NCI-H526 treated with DMSO at 0.1 percent for 48 hours (cell line): ENCODE data around the gene HOXD8.
A peak's percentile ranks its signal among the peaks of the same experiment; 100 is the strongest.

Experiments used
- DNase-seq: peaks from one replicate; lab custom pipeline; 2025; lab: John Stamatoyannopoulos, UW

HOXD8 gene

GRCh38 chr2:176173567-176174381, 44.3 kb downstream of the HOXD8 start:
- DNase-seq = no peak

DNA sequence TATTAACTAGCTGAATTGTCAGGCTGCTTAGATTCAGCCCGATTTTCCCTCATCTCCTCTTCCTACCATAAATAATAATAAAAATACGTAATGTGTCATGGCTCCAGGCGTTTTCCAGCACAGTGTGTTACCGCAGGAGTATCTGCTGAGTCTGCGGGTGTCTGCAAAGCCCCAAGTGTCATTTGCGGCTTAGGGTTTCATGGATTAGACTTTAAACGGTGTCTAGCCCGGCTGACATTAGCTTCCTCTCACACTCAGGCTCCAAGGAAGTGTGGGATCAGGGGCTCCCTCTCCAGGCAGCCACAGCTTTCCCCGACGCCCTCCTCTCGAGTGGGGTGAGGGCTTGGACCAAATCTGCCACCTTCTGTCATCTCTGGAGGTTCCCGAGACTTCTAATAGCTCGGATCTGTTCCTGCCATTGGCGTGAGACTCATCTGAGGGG, 44.9 kb downstream of the HOXD8 start:
- peak; percentile 77 for DNase-seq

GRCh38 chr2:176174824-176175708, 45.6 kb downstream of the HOXD8 start:
- peak; percentile 85 for DNase-seq

DNA sequence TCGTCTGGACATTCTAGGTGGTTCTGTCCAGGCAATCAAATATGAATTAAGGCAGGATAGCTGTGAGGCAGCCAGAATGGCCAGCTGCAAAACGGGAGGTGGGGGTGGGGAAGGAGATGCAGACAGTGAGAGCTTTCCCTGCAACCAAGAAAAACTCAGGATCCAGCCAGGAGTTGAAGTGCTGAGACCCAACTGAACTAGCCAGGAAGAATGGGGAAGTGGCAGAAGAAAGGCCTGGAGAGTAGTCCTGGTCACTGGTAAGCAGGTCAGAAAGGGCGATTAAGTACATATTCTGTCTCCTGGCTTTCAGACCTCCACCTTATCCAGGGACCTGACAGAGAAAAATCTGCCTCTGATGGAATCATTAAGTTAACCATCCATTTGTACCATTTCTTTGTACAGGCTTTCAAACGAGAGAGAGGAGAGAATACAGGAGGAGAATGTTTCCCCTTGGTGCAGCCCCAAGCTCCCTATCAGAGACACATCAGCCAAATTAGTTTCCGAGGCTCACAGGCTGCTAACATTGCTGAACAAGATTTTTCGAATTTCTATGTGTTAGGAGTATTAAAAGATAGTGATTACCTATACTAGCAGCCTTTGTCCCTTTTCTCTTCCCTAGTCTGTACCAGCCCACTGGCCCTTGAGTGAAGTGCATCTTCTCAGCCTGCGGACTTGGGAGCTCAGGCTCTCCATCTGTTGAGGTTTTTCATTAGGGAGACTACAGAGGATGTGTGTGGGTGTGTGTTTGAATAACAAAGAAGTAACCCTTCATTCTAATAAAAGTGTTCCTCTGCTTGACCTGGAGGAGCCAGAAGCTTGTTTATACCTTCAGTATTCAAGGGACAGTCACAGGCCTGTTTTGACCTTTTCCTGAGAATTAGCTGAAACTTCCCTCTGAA, 46.5 kb downstream of the HOXD8 start:
- DNase-seq = peak; percentile 42

DNA sequence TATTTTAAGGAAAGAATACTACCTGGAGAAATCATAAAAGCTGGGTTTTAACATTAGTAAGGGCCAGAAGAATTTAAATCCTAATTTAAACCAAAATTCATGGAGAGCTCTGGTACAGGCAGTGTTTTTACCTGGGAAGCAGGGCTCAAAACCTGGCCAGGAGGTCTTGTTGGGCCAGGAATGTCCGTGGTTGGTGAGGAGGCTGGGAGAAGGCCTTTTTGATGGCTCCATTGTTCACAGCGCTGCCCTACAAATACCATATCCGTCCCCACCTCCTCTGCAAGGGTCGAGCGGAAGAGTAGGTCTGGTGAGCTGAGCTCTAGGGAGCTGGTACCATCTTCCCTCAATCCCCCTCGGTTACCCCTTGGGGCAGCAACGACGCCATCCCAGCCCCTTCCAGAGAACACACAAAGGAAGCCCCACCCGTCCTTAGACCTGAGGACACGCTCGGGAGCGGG, 48.1 kb downstream of the HOXD8 start:
- no peak for DNase-seq

DNA sequence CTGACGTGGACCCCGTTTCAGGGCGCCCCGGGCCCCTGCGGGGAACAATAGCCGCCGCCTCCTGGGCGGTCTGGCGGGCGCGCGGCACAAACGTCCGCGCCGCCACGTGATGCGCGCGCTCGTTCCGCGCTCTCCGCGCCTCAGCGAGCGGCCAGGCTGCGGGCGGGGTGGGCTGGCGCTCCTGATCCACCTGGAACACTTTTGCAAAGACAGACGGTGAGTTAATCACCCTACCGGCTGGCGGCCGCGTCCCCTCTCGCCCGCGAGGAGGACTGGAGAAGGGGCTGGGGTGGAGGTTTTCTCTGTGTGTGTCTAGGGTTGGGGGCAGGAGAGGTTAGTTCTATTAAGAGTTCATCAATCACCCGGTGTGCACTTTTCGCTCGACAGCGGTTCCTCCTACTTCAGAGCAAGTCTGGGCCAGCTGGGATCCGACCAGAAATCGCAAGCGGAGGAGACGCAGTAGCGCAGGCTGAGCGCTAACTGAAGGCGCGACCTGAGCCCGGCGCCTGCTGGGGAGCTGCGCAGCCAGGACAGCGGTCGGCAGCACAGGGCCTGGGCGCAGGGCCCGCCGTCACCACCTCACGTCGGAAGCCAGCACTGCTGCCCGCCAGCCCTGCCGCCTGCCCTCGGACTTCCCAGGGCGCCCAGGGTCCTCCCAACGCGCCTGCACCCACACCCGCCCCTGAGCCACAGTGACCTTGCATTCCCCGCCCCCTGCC, 48.7 kb downstream of the HOXD8 start:
- peak; percentile 74 for DNase-seq

GRCh38 chr2:176178757-176179295, 49.3 kb downstream of the HOXD8 start:
- no peak for DNase-seq

DNA sequence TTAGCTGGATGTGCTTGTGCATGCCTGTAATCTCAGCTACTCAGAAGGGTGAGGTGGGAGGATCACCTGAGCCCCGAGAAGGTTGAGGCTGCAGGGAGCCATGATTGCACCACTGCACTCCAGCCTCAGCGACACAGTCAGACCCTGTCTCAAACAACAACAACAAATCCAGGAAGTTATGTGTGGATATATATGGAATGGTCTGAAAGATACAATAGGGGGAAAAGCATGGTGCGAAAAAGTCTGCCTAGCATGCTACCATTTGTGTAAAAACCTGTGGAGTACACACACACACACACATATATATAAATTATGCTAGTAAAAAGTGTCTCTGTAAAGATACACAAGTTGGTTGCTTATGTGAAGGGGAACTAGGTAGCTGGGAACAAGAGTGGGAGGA, 52.0 kb downstream of the HOXD8 start:
- DNase-seq = no peak
